NCI-H460 (cell line): Measurements from ENCODE around the gene RAD51. TPM values are rescaled to one million over a fixed set of nuclear protein-coding genes. Genes with fewer than 3 reads are reported as not detected.
"Not testable (repeated sequence)": the region's sequence is repeated elsewhere in the genome, so short reads cannot be mapped to it uniquely, and the experiment has no call there.

Source experiments
- DNase-seq: peaks from one replicate; pipeline ENCODE4 v3.0.0-alpha.2; 2016; ENCODE audit warnings: low read depth; ENCODE audit errors: extremely low read depth
- polyA plus RNA-seq: library from polyadenylated mRNA; depleted of rRNA; stranded (reverse); fragments of >200 nt; gene quantifications from 2 replicates; pipeline ENCODE4 v1.2.3, GENCODE V29; 2014; cell fraction: nucleus; rRNA removed
- total RNA-seq: library from RNA; depleted of rRNA; stranded (reverse); fragments of >200 nt; shearing (Covaris generic); gene quantifications from 2 replicates; pipeline ENCODE4 v1.2.3, GENCODE V29; 2014; rRNA removed

RAD51 gene
- total RNA-seq, result 4.3 and 7.1 TPM in 2 replicates
- 7.8 and 21.1 TPM in 2 replicates for polyA plus RNA-seq

DNA sequence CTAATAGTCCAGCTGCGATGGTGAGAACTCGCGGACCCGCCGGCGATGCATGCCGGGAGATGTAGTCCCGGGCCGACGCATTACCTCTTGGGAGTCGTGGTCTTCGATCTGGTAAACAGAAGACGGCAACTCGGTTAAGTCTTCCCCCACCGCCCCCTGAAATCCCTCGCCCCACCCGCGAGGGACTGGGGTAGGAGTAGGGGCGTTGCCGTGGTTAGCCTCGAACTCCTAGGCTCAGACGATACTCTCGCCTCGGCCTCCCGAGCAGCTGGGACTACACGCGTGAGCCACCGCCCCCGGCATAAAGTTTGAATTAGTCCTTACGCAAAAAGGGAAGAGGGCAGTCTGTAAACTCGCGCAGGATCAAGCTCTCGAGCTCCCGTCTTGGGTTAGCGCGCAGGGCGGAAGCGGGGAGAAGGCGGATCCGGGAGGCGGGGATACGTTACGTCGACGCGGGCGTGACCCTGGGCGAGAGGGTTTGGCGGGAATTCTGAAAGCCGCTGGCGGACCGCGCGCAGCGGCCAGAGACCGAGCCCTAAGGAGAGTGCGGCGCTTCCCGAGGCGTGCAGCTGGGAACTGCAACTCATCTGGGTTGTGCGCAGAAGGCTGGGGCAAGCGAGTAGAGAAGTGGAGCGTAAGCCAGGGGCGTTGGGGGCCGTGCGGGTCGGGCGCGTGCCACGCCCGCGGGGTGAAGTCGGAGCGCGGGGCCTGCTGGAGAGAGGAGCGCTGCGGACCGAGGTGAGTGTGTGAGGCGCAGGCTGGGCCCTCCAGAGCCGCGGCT, at the start of gene RAD51:
TSS of gene RAD51 (plus strand) at position 487 of the 781 bp plus-strand sequence. CDS start 3,585 bp downstream, outside the sequence.
- peak; percentile 90 for DNase-seq

DNA sequence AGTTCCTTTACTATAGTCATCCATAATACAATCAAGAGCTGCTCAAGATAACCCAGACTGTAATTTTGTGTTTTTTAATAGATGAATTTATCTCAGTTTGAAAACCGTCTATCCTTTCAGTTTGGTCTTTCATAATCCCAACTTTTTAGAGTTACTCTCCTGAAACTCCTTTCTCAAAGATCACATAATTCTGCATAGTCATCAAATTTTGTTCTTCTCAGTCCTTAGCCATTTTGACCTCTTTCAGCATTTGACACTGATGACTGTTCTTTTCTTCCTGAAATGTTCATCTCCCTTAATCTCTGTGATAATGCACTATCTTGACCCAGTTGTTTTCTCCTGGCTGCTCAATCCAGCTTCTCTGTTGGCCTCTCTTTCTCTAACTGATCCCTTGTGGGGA, 47.5 kb upstream of the RAD51 start:
- no peak for DNase-seq

DNA sequence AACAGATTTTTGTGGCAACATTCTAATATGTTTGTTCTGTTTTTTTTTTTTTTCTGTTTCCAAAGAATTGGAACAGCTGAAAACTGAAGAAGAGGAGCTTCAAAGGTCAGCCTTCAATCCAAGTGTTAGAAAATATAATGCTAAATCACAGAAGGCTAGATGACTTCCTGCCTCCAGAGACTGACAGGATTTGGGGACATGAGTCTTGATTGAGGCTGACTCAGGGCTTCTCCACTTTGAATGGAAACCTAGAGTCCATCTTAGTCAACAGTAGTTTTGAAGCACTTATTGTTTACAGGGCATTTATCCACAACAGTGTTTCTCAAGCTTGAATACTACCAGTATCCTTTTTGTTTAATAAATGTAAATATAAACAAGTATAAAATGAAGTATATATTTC, 44.5 kb upstream of the RAD51 start:
- no peak for DNase-seq

DNA sequence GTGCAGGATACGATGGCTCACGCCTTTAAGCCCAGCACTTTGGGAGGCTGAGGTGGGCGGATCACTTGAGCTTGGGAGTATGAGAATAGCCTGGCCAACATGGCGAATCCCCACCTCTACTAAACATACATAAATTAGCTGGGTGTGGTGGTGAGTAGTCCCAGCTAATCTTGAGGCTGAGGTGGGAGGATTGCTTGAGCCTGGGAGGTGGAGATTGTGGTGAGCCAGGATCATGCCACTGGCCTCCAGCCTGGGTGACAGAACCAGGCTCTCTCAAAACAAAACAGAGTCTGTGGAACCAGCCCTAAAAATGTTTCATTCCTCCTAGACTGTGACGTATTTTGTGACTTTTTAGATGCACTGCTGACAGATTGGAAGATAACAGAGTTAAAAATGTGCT, 34.3 kb upstream of the RAD51 start:
- DNase-seq, result no peak

DNA sequence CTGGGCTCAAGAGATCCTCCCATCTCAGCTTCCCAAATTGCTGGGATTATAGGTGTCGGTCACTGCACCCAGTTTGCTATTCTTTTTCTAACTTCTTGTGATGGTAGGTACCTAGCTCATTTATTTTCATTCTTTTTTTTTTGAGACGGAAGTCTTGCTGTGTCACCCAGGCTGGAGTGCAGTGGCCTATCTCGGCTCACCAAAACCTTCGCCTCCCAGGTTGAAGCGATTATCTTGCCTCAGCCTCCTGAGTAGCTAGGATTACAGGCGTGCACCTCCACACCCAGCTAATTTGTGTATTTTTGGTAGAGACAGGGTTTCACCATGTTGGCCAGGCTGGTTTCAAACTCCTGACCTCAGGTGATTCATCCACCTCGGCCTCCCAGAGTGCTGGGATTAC, 30.1 kb upstream of the RAD51 start:
- no peak for DNase-seq

DNA sequence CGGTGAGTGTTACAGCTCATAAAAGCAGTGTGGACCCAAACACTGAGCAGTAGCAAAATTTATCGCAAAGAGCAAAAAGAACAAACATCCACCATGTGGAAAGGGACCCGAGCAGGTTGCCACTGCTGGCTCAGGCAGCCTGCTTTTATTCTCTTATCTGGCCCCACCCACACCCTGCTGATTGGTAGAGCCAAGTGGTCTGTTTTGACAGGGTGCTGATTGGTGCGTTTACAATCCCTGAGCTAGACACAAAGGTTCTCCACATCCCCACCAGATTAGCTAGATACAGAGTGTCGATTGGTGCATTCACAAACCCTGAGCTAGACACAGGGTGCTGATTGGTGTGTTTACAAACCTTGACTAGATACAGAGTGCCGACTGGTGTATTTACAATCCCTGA, 18.7 kb upstream of the RAD51 start:
- DNase-seq, result not testable (repeated sequence)

DNA sequence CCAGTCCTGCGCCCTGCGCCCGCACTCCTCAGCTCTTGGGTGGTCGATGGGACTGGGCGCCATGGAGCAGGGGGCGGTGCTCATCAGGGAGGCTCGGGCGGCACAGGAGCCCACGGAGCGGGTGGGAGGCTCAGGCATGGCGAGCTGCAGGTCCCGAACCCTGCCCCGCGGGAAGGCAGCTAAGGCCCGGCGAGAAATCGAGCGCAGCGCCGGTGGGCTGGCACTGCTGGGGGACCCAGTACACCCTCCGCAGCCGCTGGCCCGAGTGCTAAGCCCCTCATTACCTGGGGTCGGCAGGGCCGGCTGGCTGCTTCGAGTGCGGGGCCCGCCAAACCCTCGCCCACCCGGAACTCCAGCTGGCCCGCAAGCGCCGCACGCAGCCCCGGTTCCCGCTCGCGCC, 18.1 kb upstream of the RAD51 start:
- not testable (repeated sequence) for DNase-seq

DNA sequence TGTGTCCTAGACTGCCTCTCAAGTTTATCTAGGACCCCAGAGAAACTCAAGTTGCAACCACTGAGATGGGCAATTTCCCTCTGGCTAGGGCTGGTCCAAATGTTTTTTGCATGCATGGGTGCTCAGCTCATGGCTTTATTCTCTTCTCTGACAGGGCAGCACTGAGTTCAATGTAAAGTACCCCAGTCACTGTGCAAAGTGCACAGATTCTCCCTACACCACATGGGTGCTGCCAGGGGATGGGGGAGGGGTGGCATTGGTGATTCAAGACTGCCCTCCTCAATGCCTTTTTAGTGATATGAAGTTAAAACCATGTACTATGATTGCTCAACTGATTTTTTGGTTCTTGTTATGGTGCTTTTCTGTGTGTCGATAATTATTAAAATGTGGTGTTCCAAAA, 14.8 kb upstream of the RAD51 start:
- DNase-seq, result no peak

DNA sequence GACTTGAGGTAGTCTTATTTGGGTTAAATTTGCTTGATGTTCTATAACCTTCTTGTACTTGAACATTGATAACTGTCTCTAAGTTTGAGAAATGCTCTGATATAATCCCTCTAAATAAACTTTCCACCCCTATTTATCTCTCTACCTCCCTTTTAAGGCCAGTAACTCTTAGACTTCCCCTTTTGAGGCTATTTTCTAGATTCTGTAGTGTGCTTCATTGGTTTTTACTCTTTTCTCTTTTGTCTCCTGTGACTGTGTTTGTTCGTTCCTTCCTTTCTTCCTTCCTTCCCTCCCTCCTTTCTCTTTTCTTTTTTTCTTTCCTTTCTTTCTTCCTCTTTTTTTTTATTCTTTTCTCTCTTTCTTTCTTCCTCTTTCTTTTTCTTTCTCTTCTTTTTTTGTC, 14.0 kb upstream of the RAD51 start:
- not testable (repeated sequence) for DNase-seq

DNA sequence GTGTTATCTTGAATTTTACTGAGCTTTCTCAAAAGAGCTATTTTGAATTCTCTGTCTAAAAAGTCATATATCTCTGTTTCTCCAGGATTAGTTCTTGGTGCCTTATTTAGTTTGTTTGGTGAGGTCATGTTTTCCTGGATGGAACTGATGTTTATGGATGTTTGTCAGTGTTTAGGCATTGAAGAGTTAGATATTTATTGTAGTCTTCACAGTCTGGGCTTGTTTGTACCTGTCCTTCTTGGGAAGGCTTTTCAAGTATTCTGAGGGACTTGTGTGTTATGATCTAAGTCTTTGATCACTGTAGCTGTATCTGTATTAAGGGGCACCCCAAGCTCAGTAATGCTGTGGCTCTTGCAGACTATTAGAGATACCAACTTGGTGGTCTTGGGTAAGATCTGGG, 10.6 kb upstream of the RAD51 start:
- DNase-seq, result no peak

DNA sequence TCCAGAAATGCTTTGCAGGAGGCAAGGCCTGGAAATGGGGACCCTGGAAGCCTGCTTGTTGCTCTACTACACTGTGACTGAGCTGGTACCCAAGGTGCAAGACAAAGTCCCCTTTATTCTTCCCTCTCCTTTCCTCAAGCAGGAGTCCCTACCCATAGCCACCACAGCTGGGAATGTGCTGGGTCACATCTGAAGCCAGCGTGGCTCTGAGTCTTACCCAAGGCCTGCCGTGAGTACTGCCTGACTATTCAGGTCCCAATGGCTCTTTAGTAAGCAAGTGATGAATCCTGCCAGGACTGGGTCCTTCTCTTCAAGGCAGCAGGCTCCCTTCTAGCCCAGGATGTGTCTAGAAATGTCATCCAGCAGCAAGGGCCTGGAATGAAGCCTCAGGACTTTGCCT, 9.6 kb upstream of the RAD51 start:
- no peak for DNase-seq

DNA sequence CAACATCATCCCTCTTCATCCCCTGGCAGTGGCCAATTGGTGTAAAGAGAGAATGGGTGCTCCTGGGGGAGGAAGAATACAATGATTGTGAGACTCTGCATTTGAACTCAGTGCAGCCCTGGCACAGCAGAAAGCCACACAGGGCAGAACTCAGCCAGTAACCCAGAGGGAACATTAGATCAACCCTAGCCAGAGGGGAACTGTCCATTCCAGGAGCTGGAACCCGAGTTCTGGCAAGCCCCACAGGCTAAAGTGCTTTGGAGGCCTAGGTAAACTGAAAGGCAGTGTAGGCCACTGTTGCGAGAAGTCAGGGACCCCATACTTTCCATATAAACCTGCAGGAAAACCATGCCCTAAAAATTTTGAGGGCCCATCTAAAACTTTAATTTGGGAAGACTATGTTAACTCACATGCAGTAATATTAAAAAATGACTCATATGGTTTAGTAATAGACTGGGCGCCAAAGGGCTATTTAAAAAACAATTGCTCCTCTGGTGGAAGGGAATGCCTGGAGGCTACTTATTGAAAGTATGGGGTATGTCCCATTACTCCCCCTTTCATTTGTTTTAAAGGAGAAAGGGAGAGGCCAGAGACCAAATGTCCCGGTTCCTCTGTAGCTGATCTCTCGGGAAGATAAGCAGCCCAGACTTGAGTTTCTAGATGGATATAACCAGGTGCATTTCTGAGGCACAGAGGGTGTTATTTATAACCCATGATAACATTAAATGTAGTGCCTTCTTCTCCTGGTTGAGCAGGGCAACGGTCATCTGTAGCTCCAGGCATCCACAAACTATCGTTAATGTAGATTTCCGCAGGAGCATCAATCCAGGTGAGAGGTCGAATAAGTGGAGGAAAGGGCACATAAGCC, 5.8 kb upstream of the RAD51 start:
- DNase-seq, result no peak

DNA sequence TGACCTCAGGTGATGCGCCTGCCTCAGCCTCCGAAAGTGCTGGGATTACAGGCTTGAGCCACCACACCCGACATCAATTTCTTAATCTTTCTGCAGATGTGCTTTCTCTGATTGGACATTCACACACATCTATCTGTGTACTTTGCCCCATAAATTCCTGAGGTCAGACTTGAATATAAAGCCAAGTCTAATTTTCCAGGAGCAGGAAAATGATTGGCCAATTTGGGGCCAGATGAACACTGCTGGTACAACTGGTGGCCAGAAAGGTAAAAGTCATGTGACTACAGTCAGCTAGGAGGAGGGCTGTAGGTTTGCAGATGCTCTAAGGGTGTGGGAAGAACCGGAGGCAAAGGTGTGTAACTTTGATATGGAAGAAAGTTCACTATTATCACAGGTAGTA, 3.2 kb upstream of the RAD51 start:
- DNase-seq, result no peak

DNA sequence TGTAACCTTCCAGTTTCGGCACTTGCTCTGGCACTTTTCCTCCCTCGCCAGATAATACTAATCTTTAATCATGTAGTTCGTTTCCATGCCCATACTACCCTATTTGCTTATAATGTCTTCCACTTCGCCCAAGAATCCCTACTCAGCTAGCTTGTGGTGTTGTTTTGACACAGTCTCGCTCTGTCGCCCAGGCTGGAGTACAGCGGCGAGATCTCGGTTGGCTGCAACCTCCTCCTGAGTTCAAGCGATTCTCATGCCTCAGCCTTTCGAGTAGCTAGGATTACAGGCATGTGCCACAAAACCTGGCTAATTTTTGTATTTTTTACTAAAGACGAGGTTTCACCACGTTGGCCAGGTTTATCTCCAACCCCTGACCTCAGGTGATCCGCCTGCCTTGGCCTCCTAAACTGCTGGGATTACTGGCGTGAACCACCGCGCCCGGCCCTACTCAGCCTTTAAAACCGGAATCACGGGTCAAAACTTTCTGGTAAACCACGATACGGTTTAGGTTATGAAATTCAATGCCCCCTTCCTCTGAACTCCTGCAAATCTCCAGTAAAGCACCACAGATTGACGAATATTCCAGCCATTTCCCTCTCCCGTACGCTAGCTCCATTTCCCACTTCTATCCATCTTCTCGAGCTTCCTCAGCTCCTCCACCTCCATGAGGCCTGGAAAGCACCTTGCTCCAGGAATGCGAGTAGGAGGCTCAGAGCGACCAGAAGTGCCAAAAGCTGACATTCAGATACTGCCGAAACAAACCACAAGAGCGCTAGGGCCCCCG, 878 bp upstream of the RAD51 start:
- DNase-seq, result no peak

DNA sequence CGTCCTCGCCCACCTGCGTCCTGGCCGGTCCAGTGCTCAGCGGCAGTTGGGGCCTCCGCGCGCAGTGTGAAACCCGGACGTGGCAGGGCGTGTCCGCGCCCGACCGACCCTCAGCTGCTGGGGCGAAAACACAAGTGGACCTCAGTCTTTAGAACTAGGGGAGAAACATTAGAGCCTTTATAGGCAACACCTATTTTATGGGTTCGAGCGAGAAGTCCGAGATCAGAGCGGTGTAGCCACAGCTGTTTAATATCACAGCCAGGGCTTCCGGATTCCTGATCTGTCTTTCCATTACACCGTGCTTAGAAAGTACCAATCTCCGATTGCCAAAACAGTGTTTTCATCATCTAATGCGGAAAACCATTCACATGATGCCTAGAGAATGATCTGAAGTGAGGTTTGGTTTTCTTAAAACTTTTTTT, 506 bp downstream of the RAD51 start:
- no peak for DNase-seq

DNA sequence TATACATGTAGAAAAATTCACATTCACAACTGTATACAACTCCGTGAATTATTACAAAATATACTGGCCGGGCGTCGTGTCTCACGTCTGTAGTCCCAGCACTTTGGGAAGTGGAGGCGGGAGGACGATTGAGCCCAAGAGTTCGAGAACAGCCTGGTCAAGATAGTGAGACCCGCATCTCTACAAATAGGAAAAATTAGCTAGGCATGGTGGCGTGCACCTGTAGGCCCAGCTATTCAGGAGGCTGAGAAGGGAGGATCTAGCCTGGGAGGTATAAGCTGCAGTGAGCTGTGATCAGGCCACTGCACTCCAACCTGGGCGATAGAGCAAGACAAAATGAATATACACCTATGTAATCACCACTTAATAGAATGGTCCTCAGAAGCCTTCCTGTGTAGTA, 1.3 kb downstream of the RAD51 start:
- DNase-seq, result no peak

DNA sequence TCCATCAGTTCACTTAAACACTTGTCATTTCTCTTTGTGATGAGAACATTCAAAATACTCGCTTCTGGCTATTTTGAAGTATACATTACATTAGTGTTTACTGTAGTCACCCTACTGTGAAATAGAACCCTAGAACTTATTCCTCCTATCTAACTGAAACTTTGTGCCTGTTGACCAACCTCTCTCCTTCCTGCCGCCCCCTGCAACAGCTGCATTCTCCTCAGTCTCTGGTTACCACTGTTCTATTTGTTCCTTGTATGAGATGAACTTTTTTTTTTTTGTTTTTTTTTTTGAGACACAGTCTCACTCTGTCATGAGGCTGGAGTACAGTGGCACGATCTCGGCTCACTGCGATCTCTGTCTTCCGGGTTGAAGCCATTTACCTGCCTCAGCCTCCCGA, 2.9 kb downstream of the RAD51 start:
- DNase-seq, result no peak

DNA sequence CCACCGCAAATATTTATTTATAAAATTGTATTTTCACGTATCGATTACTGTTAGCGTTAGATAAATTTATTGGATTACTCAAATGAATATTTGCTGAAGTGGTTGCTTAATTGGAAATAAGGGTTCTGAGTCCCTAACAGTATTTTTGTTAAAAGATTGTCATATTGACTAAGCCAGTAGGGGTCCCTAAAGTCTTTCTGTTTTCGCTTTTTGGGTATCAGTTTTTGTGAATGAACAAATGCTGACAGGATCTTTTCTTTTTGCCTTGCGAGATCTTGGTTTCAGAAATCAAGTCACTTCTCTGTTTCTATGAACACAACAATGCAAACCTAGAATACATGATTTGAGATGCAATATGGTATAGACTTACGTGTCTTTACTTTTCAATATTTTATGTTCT, 7.1 kb downstream of the RAD51 start:
- DNase-seq, result no peak

DNA sequence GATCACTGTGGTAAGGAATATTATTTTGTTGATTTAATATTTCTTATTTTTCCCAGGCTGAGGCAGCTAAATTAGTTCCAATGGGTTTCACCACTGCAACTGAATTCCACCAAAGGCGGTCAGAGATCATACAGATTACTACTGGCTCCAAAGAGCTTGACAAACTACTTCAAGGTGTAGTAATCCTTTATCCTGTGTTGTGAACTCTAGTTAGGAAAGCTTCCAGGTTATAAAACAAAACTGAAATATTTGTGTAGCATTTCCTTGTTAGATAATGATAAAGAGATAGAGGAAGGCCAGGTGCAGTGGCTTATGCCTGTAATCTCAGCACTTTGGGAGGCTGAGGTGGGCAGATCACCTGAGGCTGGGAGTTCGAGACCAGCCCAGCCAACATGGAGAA, 11.1 kb downstream of the RAD51 start:
- DNase-seq, result no peak

DNA sequence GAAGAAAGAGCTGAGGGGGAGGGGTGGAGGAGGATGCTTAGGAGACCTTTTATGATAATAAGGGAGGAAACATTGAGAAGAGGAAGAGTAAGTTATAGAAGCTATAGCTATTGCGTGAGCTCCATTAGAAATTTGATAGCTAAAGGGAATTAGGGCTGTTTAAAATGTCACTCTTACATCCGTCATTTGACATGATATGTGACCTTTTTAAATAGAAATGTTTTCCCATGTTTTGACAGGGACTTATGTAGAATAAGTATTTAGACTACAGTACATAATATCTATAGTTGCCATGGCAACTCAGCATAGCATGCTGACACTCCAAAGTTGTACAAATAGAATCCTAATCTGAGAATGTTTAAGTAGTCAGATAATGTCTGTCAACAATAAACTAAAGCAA, 19.2 kb downstream of the RAD51 start:
- DNase-seq, result no peak

DNA sequence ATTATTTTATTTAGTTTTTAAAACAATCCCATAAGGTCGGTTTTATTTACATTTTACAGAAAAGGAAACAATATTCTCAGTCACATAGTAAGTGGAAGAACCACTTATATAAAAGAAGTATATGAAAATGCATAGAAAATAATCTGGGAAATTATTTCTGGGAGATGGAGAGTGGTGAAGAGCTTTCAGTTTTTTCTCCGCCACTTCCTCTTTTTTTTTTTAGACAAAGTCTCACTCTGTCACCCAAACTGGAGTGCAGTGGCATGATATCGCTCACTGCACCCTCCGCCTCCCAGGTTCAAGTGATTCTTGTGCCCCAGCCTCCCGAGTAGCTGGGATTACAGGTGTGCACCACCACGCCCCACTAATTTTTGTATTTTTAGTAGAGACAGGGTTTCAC, 21.2 kb downstream of the RAD51 start:
- no peak for DNase-seq
